ENCODE results near the gene FTH1.

The FTH1 gene

GRCh38 chr11:61983419-61983818 is 16.0 kb upstream of the FTH1 start:
- Mint-ChIP-seq H3K27ac (no peak overlapping the region), H3K4me1 (peaks cover 11% of the 10 kb centered on the region), H3K36me3 (ENCODE audit: low read depth) (peaks cover 11% of the 10 kb centered on the region), H3K4me3 (no peak overlapping the region), H3K9me3 (peaks cover 29% of the 10 kb centered on the region), H3K27me3 (ENCODE audit: low read depth, poor library complexity) (no peaks in the 10 kb centered on the region)
- no peak for TF ChIP-seq CTCF (IDR thresholded peaks at IDR 0.05)
- no peak for DNase-seq

GRCh38 chr11:61980783-61981541 is 13.5 kb upstream of the FTH1 start:
- Mint-ChIP-seq H3K36me3 (ENCODE audit: low read depth) (no peaks in the 10 kb centered on the region), H3K4me1 (peaks cover 22% of the 10 kb centered on the region), H3K4me3 (no peak overlapping the region), H3K27me3 (ENCODE audit: low read depth, poor library complexity) (peaks cover 5% of the 10 kb centered on the region), H3K9me3 (peaks cover 5% of the 10 kb centered on the region), H3K27ac (peak overlapping the region; percentile 58)
- DNase-seq: no peak
- TF ChIP-seq CTCF (IDR thresholded peaks at IDR 0.05): no peak

GRCh38 chr11:61978703-61979661 is 11.5 kb upstream of the FTH1 start:
- H3K9me3 Mint-ChIP-seq: no peaks in the 10 kb centered on the region
- H3K4me1 Mint-ChIP-seq: peaks cover 37% of the 10 kb centered on the region
- no peak overlapping the region for H3K27ac Mint-ChIP-seq
- no peak for DNase-seq
- no peaks in the 10 kb centered on the region for H3K36me3 Mint-ChIP-seq (ENCODE audit: low read depth)
- no peak overlapping the region for H3K4me3 Mint-ChIP-seq
- no peak for TF ChIP-seq CTCF (IDR thresholded peaks at IDR 0.05)
- H3K27me3 Mint-ChIP-seq (ENCODE audit: low read depth, poor library complexity): peaks cover 5% of the 10 kb centered on the region

GRCh38 chr11:61976813-61977475 is 9.5 kb upstream of the FTH1 start:
- Mint-ChIP-seq H3K36me3 (ENCODE audit: low read depth) (no peaks in the 10 kb centered on the region), H3K4me3 (no peak overlapping the region), H3K9me3 (no peaks in the 10 kb centered on the region), H3K4me1 (peaks cover 57% of the 10 kb centered on the region), H3K27me3 (ENCODE audit: low read depth, poor library complexity) (peaks cover 5% of the 10 kb centered on the region), H3K27ac (peak overlapping the region; percentile 54)
- TF ChIP-seq CTCF (IDR thresholded peaks at IDR 0.05): no peak
- no peak for DNase-seq

GRCh38 chr11:61976420-61976800 is 9.0 kb upstream of the FTH1 start:
- Mint-ChIP-seq H3K9me3 (no peaks in the 10 kb centered on the region), H3K27me3 (ENCODE audit: low read depth, poor library complexity) (peaks cover 5% of the 10 kb centered on the region), H3K4me3 (no peak overlapping the region), H3K4me1 (peaks cover 62% of the 10 kb centered on the region), H3K27ac (no peak overlapping the region), H3K36me3 (ENCODE audit: low read depth) (no peaks in the 10 kb centered on the region)
- TF ChIP-seq CTCF (IDR thresholded peaks at IDR 0.05): no peak
- no peak for DNase-seq

Measured in nephron progenitor cell (in vitro differentiated cells).